ENCODE data around the gene PHLPP1. TPM values are rescaled to one million over a fixed set of nuclear protein-coding genes. Genes with fewer than 3 reads are reported as not detected.

PHLPP1 gene
- total RNA-seq, 1 donor from 2014 or later = 13.3 TPM

- H3K27ac Mint-ChIP-seq (ENCODE audit: unreplicated experiment) = peak overlapping the region; percentile 41
Measured at GRCh38 chr18:62812242-62812641, 96.9 kb downstream of the PHLPP1 start.

GRCh38 chr18:62812876-62813275 lies 97.5 kb downstream of the PHLPP1 start:
- DNase-seq (ENCODE audit: low read depth) (no peak), FAIRE-seq (no peak)
- TF ChIP-seq EZH2 (IDR thresholded peaks at IDR 0.05; ENCODE audit: insufficient read depth, low read length) = no peak
- TF ChIP-seq CTCF (IDR thresholded peaks at IDR 0.05; ENCODE audit: insufficient read depth, low read depth, low read length) = no peak
- Mint-ChIP-seq H3K9me3 (ENCODE audit: unreplicated experiment) (no peaks in the 10 kb centered on the region), H3K27ac (ENCODE audit: unreplicated experiment) (peak overlapping the region; percentile 41), H3K4me3 (ENCODE audit: unreplicated experiment) (no peak overlapping the region), H3K27me3 (ENCODE audit: low read depth, unreplicated experiment) (no peaks in the 10 kb centered on the region), H3K36me3 (ENCODE audit: low read depth, unreplicated experiment) (no peaks in the 10 kb centered on the region), H3K4me1 (ENCODE audit: low read depth, unreplicated experiment) (peaks cover 52% of the 10 kb centered on the region)
- Histone ChIP-seq H3K27ac (ENCODE audit: low read depth, low read length) (no peak overlapping the region), H4K20me1 (ENCODE audit: insufficient read depth, low read length) (no peaks in the 10 kb centered on the region), H2AFZ (ENCODE audit: low read depth, low read length) (no peak overlapping the region), H3K4me1 (ENCODE audit: insufficient read depth, low read length) (peaks cover 7% of the 10 kb centered on the region), H3K9ac (ENCODE audit: low read length) (no peak overlapping the region), H3K36me3 (ENCODE audit: insufficient read depth, low read length) (no peaks in the 10 kb centered on the region), H3K9me3 (ENCODE audit: insufficient read depth, low read depth, low read length) (no peaks in the 10 kb centered on the region), H3K4me3 (ENCODE audit: insufficient read depth, low read depth, low read length) (no peak overlapping the region), H3K27me3 (ENCODE audit: insufficient read depth, low read length) (no peaks in the 10 kb centered on the region), H3K79me2 (ENCODE audit: insufficient read depth, low read length) (peaks cover 8% of the 10 kb centered on the region), H3K4me2 (ENCODE audit: low read length) (no peak overlapping the region)

More at GRCh38 chr18:62812242-62812641, 96.9 kb downstream of the PHLPP1 start:
- Histone ChIP-seq H2AFZ (ENCODE audit: low read depth, low read length) (no peak overlapping the region), H3K4me3 (ENCODE audit: insufficient read depth, low read depth, low read length) (no peak overlapping the region), H3K27me3 (ENCODE audit: insufficient read depth, low read length) (no peaks in the 10 kb centered on the region), H3K79me2 (ENCODE audit: insufficient read depth, low read length) (peaks cover 14% of the 10 kb centered on the region), H3K4me1 (ENCODE audit: insufficient read depth, low read length) (peaks cover 7% of the 10 kb centered on the region), H3K27ac (ENCODE audit: low read depth, low read length) (no peak overlapping the region), H3K4me2 (ENCODE audit: low read length) (no peak overlapping the region), H3K9me3 (ENCODE audit: insufficient read depth, low read depth, low read length) (no peaks in the 10 kb centered on the region), H3K36me3 (ENCODE audit: insufficient read depth, low read length) (no peaks in the 10 kb centered on the region), H4K20me1 (ENCODE audit: insufficient read depth, low read length) (no peaks in the 10 kb centered on the region), H3K9ac (ENCODE audit: low read length) (no peak overlapping the region)
- no peak overlapping the region for H3K4me3 Mint-ChIP-seq (ENCODE audit: unreplicated experiment)
- peak; percentile 30 for DNase-seq (ENCODE audit: low read depth)
- no peak for FAIRE-seq
- no peaks in the 10 kb centered on the region for H3K36me3 Mint-ChIP-seq (ENCODE audit: low read depth, unreplicated experiment)
- H3K9me3 Mint-ChIP-seq (ENCODE audit: unreplicated experiment) = no peaks in the 10 kb centered on the region
- H3K27me3 Mint-ChIP-seq (ENCODE audit: low read depth, unreplicated experiment) = no peaks in the 10 kb centered on the region
- TF ChIP-seq CTCF (IDR thresholded peaks at IDR 0.05; ENCODE audit: insufficient read depth, low read depth, low read length) (no peak), EZH2 (IDR thresholded peaks at IDR 0.05; ENCODE audit: insufficient read depth, low read length) (no peak)
- peaks cover 52% of the 10 kb centered on the region for H3K4me1 Mint-ChIP-seq (ENCODE audit: low read depth, unreplicated experiment)

- Histone ChIP-seq H3K4me1 (ENCODE audit: insufficient read depth, low read length) (peaks cover 7% of the 10 kb centered on the region), H3K9ac (ENCODE audit: low read length) (no peak overlapping the region), H3K4me2 (ENCODE audit: low read length) (no peak overlapping the region), H3K27ac (ENCODE audit: low read depth, low read length) (no peak overlapping the region), H3K4me3 (ENCODE audit: insufficient read depth, low read depth, low read length) (no peak overlapping the region), H3K79me2 (ENCODE audit: insufficient read depth, low read length) (peaks cover 6% of the 10 kb centered on the region), H2AFZ (ENCODE audit: low read depth, low read length) (no peak overlapping the region), H4K20me1 (ENCODE audit: insufficient read depth, low read length) (no peaks in the 10 kb centered on the region), H3K9me3 (ENCODE audit: insufficient read depth, low read depth, low read length) (no peaks in the 10 kb centered on the region), H3K27me3 (ENCODE audit: insufficient read depth, low read length) (no peaks in the 10 kb centered on the region), H3K36me3 (ENCODE audit: insufficient read depth, low read length) (no peaks in the 10 kb centered on the region)
- DNase-seq (ENCODE audit: low read depth) = no peak
- no peaks in the 10 kb centered on the region for H3K36me3 Mint-ChIP-seq (ENCODE audit: low read depth, unreplicated experiment)
- H3K4me1 Mint-ChIP-seq (ENCODE audit: low read depth, unreplicated experiment) = peaks cover 48% of the 10 kb centered on the region
- FAIRE-seq = peak; percentile 17
- no peak for TF ChIP-seq CTCF (IDR thresholded peaks at IDR 0.05; ENCODE audit: insufficient read depth, low read depth, low read length)
- TF ChIP-seq EZH2 (IDR thresholded peaks at IDR 0.05; ENCODE audit: insufficient read depth, low read length) = no peak
- no peaks in the 10 kb centered on the region for H3K9me3 Mint-ChIP-seq (ENCODE audit: unreplicated experiment)
- peak overlapping the region; percentile 73 for H3K27ac Mint-ChIP-seq (ENCODE audit: unreplicated experiment)
- H3K4me3 Mint-ChIP-seq (ENCODE audit: unreplicated experiment) = no peak overlapping the region
- H3K27me3 Mint-ChIP-seq (ENCODE audit: low read depth, unreplicated experiment) = no peaks in the 10 kb centered on the region
Measured at GRCh38 chr18:62814132-62814759, 98.9 kb downstream of the PHLPP1 start.

All from astrocyte (in vitro differentiated cells and primary cell).